Mesothelial cell of epicardium (in vitro differentiated cells): ENCODE measurements around the gene GMEB1. TPM values are rescaled to one million over a fixed set of nuclear protein-coding genes. Genes with fewer than 3 reads are reported as not detected.

Experiments used
- DNase-seq, 2 experiments: peaks; one replicate each; pipeline ENCODE4 v3.0.0; 2021; ENCODE audit warnings: low spot score in 2 of 2; ENCODE audit not compliant: unreplicated experiment in 2 of 2
- H3K27ac Mint-ChIP-seq: 2 replicates; pipeline ENCODE4 v1.8.0; 2021; ENCODE audit warnings: mixed read lengths
- H3K27me3 Mint-ChIP-seq: 2 replicates; pipeline ENCODE4 v1.8.0; 2021; ENCODE audit warnings: low read depth, mixed read lengths
- H3K36me3 Mint-ChIP-seq: 2 replicates; pipeline ENCODE4 v1.8.0; 2021; ENCODE audit warnings: mixed read lengths
- H3K4me1 Mint-ChIP-seq: 2 replicates; pipeline ENCODE4 v1.8.0; 2021; ENCODE audit warnings: mixed read lengths
- H3K4me3 Mint-ChIP-seq: 2 replicates; pipeline ENCODE4 v1.8.0; 2021; ENCODE audit warnings: mild to moderate bottlenecking, moderate library complexity, mixed read lengths
- H3K9me3 Mint-ChIP-seq: 2 replicates; pipeline ENCODE4 v1.8.0; 2021; ENCODE audit warnings: mixed read lengths
- CTCF ChIP-seq: fragments of 200-600 bp; sonication (generic); IDR thresholded peaks from one replicate; pipeline ENCODE4 v1.5.0; 2021; ENCODE audit warnings: antibody characterized with exemption; ENCODE audit not compliant: unreplicated experiment
- total RNA-seq: library from RNA; stranded (reverse); gene quantifications from 3 replicates; pipeline ENCODE4 v1.2.1, GENCODE V29; 2021

The GMEB1 gene
- total RNA-seq, 1 donor from 2014 or later: 18.6 TPM

DNA sequence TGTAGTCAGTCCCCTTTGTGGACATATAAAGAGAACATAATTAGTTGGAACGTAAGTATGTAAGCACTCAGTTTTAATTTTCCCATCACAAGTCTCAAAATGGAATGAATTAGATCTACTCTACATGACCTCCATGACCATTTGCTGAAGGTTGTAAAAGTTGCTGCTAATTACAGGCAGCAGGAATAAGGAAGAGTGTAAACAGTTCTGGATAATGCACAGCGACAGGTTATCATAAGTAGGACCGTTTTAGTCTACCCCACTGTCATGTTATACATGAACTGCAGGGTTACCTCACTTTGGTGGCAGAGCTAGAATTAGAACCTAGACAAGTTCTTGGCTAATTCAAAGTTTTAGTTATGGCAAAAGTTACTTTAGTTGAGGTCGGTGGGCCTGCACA lies 89.8 kb downstream of the GMEB1 start:
- Mint-ChIP-seq H3K36me3 (peaks cover 10% of the 10 kb centered on the region), H3K4me3 (no peak overlapping the region), H3K27me3 (no peaks in the 10 kb centered on the region), H3K4me1 (peaks cover 8% of the 10 kb centered on the region), H3K27ac (no peak overlapping the region), H3K9me3 (no peaks in the 10 kb centered on the region)
- TF ChIP-seq CTCF: no peak
- no peak for DNase-seq

- H3K9me3 Mint-ChIP-seq: no peaks in the 10 kb centered on the region
- H3K4me3 Mint-ChIP-seq: no peak overlapping the region
- H3K27me3 Mint-ChIP-seq: no peaks in the 10 kb centered on the region
- H3K27ac Mint-ChIP-seq: no peak overlapping the region
- TF ChIP-seq CTCF: no peak
- DNase-seq: no peak
- H3K36me3 Mint-ChIP-seq: peaks cover 9% of the 10 kb centered on the region
- H3K4me1 Mint-ChIP-seq: peaks cover 3% of the 10 kb centered on the region
These were observed 90.7 kb downstream of the GMEB1 start for GRCh38 chr1:28759257-28759656.

- H3K9me3 Mint-ChIP-seq: no peaks in the 10 kb centered on the region
- peaks cover 3% of the 10 kb centered on the region for H3K4me1 Mint-ChIP-seq
- no peaks in the 10 kb centered on the region for H3K27me3 Mint-ChIP-seq
- no peak for DNase-seq
- H3K36me3 Mint-ChIP-seq: peaks cover 19% of the 10 kb centered on the region
- H3K4me3 Mint-ChIP-seq: no peak overlapping the region
- TF ChIP-seq CTCF: no peak
- H3K27ac Mint-ChIP-seq: no peak overlapping the region
These were observed 92.6 kb downstream of the GMEB1 start for GRCh38 chr1:28761189-28761588.

- no peak for TF ChIP-seq CTCF
- no peaks in the 10 kb centered on the region for H3K9me3 Mint-ChIP-seq
- H3K27ac Mint-ChIP-seq: no peak overlapping the region
- no peak overlapping the region for H3K4me3 Mint-ChIP-seq
- H3K27me3 Mint-ChIP-seq: no peaks in the 10 kb centered on the region
- H3K36me3 Mint-ChIP-seq: peaks cover 31% of the 10 kb centered on the region
- H3K4me1 Mint-ChIP-seq: no peaks in the 10 kb centered on the region
- no peak for DNase-seq
These were observed 98.1 kb downstream of the GMEB1 start for GRCh38 chr1:28766532-28767183.

Other genes with a start within 250 kb of the GMEB1 start
- gene RCC1, start 162.7 kb upstream of the GMEB1 start, total RNA-seq: 30.6 to 33.7 TPM (median 31.9 TPM) in 3 replicates
- 23.3 to 25.5 TPM (median 25.0 TPM) in 3 replicates for gene TRNAU1AP, start 115.7 kb upstream of the GMEB1 start, total RNA-seq
- gene RAB42, start 76.5 kb upstream of the GMEB1 start, total RNA-seq: 4.6 to 5.1 TPM (median 4.8 TPM) in 3 replicates
- 16.7 to 18.4 TPM (median 17.7 TPM) in 3 replicates for gene TAF12, start 25.7 kb upstream of the GMEB1 start, total RNA-seq
- not detected in 3 replicates for gene RNU11, start 20.2 kb upstream of the GMEB1 start, total RNA-seq
- gene YTHDF2, start 68.2 kb downstream of the GMEB1 start, total RNA-seq: 130 to 144 TPM (median 137 TPM) in 3 replicates
- gene OPRD1, start 143.4 kb downstream of the GMEB1 start, total RNA-seq: 0.27 to 0.66 TPM (median 0.34 TPM) in 3 replicates
- gene EPB41, start 245.8 kb downstream of the GMEB1 start, total RNA-seq: 61.5 to 63.7 TPM (median 62.5 TPM) in 3 replicates